Epidermal melanocyte (primary cell): ENCODE measurements around the gene VEGFB.
"Not testable (repeated sequence)": the region's sequence is repeated elsewhere in the genome, so short reads cannot be mapped to it uniquely, and the experiment has no call there.

Source experiments
- DNase-seq: peaks from one replicate; pipeline ENCODE4 v3.0.0; 2011; ENCODE audit warnings: low spot score; ENCODE audit not compliant: insufficient read length

Gene VEGFB

DNA sequence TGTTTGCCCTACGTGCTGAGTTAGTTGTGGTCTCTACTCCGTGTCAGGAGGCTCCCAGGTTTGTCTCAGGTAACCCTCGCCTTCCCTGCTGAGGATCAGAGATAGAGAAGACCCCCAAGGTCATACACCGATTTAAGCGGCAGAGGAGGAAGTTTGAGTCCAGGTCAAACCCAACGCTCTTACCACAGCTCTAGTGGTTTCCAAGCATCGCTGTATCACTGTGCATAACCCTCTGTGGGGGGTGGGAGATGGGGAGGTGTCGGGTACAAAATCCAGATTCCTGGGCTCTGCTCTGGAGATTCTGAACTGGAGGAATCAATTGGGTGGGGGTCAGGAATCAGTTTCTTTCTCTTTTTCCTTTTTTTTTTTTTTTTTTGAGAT lies 3.4 kb upstream of the VEGFB start:
- no peak for DNase-seq

DNA sequence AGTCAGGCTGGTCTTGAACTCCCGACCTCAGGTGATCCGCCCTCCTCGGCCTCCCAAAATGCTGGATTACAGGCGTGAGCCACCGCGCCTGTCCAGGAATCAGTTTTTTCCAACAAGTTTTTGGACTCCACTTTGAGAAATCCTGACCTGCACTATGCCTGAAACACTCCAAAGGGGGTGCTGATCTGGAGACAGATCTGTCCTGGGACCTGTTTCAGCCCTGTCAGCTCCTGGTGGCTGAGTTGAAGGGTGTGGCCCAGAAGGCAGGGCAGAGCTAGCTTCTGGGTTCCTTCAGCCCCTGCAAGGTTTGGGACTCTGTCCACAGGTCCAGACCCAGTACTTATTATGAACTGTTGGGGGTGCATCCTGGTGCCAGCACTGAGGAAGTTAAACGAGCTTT lies 2.8 kb upstream of the VEGFB start:
- no peak for DNase-seq

GRCh38 chr11:64232182-64232966 lies 2.0 kb upstream of the VEGFB start:
- no peak for DNase-seq

GRCh38 chr11:64232967-64233315 lies 1.4 kb upstream of the VEGFB start:
- DNase-seq: no peak

GRCh38 chr11:64234647-64235379 lies 429 bp downstream of the VEGFB start:
- DNase-seq: no peak

DNA sequence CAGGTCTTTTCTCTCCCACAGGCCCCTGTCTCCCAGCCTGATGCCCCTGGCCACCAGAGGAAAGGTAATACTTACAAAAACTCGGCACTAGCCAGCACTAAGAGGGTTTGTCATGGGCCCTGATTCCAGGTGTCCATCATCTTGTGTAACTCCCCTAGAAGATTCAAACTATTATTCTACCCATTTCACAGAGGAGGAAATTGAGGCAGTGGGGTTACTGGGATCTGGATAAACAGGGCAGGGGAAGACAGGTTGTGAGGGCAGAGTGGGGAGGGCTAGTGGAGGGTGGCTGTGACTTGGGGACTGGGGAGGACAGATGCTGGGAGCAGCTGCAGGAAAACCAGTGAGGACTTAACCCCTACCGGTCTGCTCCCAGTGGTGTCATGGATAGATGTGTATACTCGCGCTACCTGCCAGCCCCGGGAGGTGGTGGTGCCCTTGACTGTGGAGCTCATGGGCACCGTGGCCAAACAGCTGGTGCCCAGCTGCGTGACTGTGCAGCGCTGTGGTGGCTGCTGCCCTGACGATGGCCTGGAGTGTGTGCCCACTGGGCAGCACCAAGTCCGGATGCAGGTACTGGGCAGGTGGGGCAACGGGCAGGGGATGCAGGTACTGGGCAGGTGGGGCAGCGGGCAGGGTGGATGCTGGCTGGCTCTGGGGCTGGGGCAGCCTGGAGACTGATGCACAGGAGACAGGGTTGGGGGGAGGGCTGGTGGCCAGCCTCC lies 1.2 kb downstream of the VEGFB start:
- no peak for DNase-seq

DNA sequence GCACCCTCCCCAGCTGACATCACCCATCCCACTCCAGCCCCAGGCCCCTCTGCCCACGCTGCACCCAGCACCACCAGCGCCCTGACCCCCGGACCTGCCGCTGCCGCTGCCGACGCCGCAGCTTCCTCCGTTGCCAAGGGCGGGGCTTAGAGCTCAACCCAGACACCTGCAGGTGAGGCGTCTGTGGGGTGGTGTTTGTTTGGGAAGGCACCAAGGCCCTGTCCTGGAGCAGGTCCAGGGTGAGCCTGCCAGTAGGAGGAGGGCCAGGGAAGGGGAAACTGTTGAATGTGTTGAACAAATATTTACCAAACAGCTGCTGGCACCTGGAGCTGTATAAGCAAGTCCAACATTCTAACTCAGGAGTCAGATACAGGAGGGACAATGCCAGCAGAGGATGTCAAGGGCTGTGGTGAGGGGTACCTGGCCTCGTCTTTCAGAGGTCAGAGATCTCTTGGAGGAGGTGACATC lies 3.1 kb downstream of the VEGFB start:
- no peak for DNase-seq

DNA sequence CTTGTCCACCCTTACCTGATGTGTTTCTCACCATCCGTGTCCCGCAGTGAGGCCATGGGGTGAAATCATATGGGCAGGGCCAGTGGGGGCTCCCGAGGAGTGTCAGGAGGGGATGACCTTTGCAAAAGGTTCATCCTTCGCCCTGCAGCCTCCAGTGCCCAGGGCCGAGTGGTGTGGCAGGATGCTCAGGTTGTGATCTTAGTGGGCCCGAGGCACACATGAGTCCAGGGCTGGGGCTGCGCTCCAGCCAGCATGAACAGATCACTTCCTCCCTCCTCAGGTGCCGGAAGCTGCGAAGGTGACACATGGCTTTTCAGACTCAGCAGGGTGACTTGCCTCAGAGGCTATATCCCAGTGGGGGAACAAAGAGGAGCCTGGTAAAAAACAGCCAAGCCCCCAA lies 3.7 kb downstream of the VEGFB start:
- DNase-seq: no peak

DNA sequence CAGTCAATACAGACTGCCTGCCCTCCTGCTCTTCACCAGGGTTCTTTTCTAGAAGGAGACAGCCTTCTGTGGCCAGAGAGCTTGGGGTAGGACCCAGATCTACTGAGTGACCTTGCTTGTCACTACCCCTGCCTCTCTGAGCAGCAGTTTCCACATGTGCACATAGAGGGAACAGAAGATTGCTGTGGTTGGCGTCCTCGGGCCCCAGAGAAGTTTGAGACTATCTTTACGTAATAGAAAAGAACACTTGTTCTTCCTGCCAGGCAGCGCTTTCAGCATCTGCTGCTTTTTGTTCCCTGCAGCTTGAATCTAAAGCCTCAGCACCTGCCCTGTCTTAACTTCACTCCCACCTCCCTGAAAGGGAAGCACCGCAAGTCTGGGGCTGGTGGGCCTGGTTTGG lies 4.6 kb downstream of the VEGFB start:
- DNase-seq: no peak

DNA sequence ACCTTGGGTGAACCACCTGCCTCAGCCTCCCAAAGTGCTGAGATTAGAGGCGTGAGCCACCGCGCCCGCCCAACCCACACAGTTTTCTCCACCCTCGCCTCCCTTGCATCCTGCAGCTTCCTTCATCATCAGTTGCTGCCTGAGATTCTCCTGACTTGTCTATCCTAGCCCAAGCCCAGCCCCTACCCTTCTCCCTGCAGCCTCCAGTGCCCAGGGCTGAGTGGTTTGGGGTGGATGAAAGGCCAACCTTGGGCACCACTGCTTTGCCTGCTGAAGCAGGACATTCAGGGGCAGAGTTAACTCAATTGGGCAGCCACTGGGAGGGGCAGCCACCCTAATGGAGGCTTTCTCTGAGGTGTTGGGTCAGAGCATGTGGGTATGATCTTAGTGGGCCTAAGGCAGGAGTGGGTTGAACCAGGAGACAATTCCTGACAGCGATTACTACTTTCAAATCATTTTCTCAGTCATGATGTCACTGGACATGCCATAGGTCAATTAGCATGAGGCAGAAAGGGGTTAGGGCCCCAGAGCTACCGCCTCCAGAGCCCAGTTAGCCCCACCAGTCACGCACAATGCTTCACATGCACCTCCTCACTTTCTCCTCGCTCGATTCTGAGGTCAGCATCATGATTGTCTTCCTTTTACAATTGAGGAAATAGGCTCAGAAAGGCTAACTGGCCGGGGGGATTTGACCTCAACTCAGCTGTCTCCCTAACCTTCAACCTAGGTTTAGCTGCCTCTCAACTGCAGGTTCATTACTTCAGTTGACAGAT lies 5.5 kb downstream of the VEGFB start:
- DNase-seq: no peak

GRCh38 chr11:64240435-64241240 lies 6.3 kb downstream of the VEGFB start, which contains the start of gene FKBP2:
Gene FKBP2, plus strand, starts transcription at chr11:64241095. Its CDS starts 1,293 bp downstream, at chr11:64242388.
- peak; percentile 97 for DNase-seq

DNA sequence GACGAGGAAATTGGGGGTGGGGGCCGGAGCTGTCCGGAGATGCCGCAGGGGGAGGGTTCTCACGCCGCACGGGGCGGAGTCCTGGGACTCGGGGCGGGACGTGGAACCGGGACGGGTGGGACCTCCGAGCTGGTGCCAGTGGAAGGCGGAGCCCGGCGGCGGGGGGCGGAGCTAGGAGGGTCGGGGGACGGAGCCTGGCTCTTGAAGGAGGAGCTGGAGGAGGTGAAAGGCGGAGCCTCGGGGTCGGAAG lies 6.8 kb downstream of the VEGFB start:
- DNase-seq: peak; percentile 94

GRCh38 chr11:64241491-64242374 lies 7.3 kb downstream of the VEGFB start:
- DNase-seq: no peak

DNA sequence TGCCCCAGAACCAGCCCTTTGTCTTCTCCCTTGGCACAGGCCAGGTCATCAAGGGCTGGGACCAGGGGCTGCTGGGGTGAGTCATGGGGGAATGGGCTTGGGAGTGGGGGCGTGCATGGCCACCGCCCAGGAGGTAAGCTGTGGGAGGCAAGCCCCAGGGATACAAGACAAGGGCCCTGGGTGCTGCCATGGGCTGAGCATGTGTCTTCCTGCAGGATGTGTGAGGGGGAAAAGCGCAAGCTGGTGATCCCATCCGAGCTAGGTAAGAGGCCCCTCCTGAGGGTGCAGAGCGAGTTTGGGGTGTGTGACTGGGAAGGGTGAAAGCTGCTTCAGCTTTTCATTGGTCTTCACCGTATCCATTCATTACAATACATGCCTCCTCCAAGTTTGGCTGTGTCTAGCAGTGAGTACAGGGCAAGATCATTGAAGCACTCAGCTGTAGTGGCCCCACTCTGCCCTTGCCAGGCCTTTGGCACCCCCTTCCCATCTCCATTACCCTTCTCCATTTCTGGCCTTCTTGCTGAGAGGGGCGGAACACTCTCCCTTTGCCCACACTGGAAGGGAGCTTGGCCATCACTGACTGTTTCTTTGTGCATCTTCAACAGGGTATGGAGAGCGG lies 9.0 kb downstream of the VEGFB start:
- DNase-seq: no peak

DNA sequence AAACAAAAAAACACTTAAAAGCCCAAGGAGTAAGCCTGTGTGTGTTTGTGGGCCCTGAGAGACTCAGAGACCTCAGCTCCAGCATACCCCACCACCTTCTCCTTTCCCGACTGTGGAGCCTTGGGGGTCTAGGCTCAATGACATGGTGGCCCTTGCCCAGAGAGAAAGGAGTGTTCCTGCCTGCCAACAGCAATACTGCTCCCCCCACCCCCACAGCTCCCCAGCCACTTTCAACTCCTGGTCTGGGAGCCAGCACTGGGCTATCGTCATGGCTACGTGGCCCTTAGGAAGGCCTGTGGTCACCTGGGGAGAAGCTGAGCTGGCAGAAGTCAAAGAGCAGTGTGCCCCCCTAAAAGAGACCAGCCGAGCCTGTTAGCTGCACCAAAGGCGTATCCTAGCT lies 9.7 kb downstream of the VEGFB start:
- no peak for DNase-seq

GRCh38 chr11:64244966-64245365 lies 10.6 kb downstream of the VEGFB start:
- DNase-seq: no peak

- no peak for DNase-seq
Observed at GRCh38 chr11:64245401-64245796, 11.0 kb downstream of the VEGFB start.

- DNase-seq: no peak
Observed at GRCh38 chr11:64245797-64246620, 11.6 kb downstream of the VEGFB start.

DNA sequence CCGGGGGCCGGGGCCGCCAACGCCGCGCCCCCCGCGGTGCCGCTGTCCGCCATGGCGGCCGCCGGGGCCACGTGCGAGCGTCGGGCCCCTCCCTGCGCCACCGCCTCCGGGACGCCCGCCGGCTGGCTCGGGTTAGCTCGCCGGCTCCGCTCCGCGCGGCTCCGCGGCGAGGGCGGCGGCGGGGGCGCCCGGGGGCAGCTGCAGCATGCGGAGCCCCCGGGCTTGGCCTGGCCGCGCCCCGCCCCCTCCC lies 12.2 kb downstream of the VEGFB start:
- not testable (repeated sequence) for DNase-seq
